Measurements from ENCODE around the gene SNRPA. TPM values are rescaled to one million over a fixed set of nuclear protein-coding genes. Genes with fewer than 3 reads are reported as not detected.

Gene SNRPA
- total and polyA plus RNA-seq, 7 donors, result 21.5 to 43.6 (median 32.1) TPM

DNA sequence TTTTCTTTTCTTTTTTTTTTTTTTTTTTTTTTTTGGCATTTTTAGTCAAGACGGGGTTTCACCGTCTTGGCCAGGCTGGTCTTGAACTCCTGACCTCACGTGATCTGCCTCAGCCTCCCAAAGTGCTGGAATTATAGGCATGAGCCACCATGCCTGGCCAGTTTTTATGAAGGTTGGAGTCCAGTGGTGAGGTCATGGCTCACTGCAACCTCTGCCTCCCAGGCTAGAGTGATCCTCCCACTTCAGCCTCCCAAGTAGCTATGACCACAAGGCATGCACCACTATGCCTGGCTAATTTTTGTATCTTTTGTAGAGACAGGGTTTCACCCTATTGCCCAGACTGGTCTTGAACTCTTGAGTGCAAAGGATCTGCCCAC, 4.2 kb downstream of the SNRPA start:
- H3K36me3 ChIP-seq (ENCODE audit: insufficient read depth in 1 of 2, low read depth in 1 of 2), result peaks cover 0 to 56% of the 10 kb centered on the region in 2 donors
- ATAC-seq (no peak), DNase-seq (no peak)
- intact Hi-C loops (cut with DNase I), result no loop called here
- no peaks in the 10 kb centered on the region for H3K27me3 ChIP-seq (ENCODE audit: insufficient read depth in 3 of 3, low read length in 2 of 3)
- no peak overlapping the region for H3K27ac ChIP-seq
- no peak overlapping the region for H3K4me3 ChIP-seq
- TF ChIP-seq, protein P1, sequence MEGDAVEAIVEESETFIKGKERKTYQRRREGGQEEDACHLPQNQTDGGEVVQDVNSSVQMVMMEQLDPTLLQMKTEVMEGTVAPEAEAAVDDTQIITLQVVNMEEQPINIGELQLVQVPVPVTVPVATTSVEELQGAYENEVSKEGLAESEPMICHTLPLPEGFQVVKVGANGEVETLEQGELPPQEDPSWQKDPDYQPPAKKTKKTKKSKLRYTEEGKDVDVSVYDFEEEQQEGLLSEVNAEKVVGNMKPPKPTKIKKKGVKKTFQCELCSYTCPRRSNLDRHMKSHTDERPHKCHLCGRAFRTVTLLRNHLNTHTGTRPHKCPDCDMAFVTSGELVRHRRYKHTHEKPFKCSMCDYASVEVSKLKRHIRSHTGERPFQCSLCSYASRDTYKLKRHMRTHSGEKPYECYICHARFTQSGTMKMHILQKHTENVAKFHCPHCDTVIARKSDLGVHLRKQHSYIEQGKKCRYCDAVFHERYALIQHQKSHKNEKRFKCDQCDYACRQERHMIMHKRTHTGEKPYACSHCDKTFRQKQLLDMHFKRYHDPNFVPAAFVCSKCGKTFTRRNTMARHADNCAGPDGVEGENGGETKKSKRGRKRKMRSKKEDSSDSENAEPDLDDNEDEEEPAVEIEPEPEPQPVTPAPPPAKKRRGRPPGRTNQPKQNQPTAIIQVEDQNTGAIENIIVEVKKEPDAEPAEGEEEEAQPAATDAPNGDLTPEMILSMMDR (IDR thresholded peaks at IDR 0.05), result no peak
- H3K4me1 ChIP-seq, result peaks cover 15% of the 10 kb centered on the region
- H3K9me3 ChIP-seq, result no peaks in the 10 kb centered on the region
- WGBS, 3 donors, result 88 to 97% (median 94%) methylated on average over 3 of the region's 3 CpGs

DNA sequence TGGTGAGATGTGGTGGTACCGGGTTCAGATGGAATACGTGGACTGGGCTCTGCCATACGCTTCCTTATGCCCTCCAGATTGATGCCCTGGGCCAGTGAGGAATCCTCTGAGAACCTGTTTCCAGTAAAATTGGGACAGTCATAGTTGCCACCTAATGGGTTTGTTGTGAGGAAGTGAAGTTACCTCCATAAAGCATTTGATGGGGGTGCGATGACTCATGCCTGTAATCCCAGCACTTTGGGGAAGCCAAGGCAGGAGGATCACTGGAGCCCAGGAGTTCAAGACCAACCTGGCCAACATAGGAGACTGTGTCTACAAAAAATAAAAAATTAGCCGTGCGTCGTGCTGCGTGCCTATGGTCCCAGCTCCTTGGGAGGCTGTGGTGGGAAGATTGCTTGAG, 4.8 kb downstream of the SNRPA start:
- Histone ChIP-seq H3K4me3 (no peak overlapping the region), H3K36me3 (ENCODE audit: insufficient read depth in 1 of 2, low read depth in 1 of 2) (peaks cover 0 to 62% of the 10 kb centered on the region in 2 donors), H3K27ac (no peak overlapping the region), H3K27me3 (ENCODE audit: insufficient read depth in 3 of 3, low read length in 2 of 3) (no peaks in the 10 kb centered on the region), H3K4me1 (peaks cover 15% of the 10 kb centered on the region), H3K9me3 (no peaks in the 10 kb centered on the region)
- no peak for DNase-seq
- intact Hi-C loops (cut with DNase I), result no loop called here
- TF ChIP-seq, protein P1 (IDR thresholded peaks at IDR 0.05), result no peak
- WGBS, 3 donors, result 96 to 98% (median 98%) methylated on average over 8 of the region's 8 CpGs
- no peak for ATAC-seq

DNA sequence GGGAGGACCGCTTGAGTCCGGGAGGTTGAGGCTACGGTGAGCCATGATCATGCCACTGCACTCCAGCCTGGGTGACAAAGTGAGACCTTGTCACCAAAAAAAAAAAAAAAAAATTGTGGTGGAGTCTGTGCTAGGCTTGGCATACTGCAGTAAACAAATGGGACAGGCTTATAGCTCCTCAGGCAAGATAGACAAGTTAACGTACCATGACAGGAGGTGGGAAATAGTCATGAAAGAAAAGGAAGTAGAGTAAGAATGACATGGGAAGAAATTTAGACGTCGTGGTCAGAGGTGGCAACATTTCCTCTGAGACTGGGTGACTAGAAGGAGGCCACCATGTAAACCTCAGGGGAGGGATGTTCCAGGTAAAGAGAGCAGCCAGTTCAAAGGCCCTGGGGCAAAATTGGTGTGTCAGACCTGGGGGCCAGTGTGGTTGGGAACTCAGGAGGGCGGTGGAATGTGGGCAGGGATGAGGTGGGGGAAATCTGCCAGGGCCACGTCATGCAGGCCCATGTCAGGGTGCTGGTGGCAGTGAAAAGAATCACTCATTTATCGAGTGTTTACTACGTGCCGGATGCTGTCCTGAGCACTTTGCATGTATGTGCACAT, 5.6 kb downstream of the SNRPA start:
- H3K27ac ChIP-seq, result no peak overlapping the region
- H3K9me3 ChIP-seq, result no peaks in the 10 kb centered on the region
- H3K4me3 ChIP-seq, result no peak overlapping the region
- intact Hi-C loops (cut with DNase I), result no loop called here
- H3K36me3 ChIP-seq (ENCODE audit: insufficient read depth in 1 of 2, low read depth in 1 of 2), result peaks cover 0 to 70% of the 10 kb centered on the region in 2 donors
- no peaks in the 10 kb centered on the region for H3K27me3 ChIP-seq (ENCODE audit: insufficient read depth in 3 of 3, low read length in 2 of 3)
- TF ChIP-seq, protein P1 (IDR thresholded peaks at IDR 0.05), result no peak
- DNase-seq, result no peak
- peaks cover 15% of the 10 kb centered on the region for H3K4me1 ChIP-seq
- no peak for ATAC-seq
- 76 to 83% (median 79%) methylated on average over 11 of the region's 11 CpGs for WGBS, 3 donors

DNA sequence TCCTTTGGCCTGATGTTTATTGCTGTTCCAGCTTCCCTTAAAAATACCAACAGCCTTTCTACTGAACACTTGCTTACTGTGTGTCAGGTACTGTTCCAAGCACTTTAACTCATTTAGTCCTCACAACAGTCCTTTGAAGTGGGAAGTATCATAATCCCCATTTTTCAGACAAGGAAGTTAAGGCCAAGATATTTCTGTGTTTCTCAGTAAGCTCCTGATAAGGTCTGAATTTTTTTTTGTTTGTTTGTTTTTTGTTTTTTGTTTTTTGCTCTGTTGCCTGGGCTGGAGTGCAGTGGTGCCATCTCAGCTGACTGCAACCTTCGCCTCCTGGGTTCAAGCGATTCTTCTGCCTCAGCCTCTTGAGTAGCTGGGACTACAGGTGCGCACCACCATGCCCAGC, 7.5 kb downstream of the SNRPA start:
- 96 to 98% (median 98%) methylated on average over 3 of the region's 3 CpGs for WGBS, 3 donors
- DNase-seq (no peak), ATAC-seq (no peak)
- peaks cover 5 to 89% of the 10 kb centered on the region in 2 donors for H3K36me3 ChIP-seq (ENCODE audit: insufficient read depth in 1 of 2, low read depth in 1 of 2)
- no peak overlapping the region for H3K27ac ChIP-seq
- H3K27me3 ChIP-seq (ENCODE audit: insufficient read depth in 3 of 3, low read length in 2 of 3), result no peaks in the 10 kb centered on the region
- H3K4me3 ChIP-seq, result no peak overlapping the region
- peaks cover 3% of the 10 kb centered on the region for H3K4me1 ChIP-seq
- H3K9me3 ChIP-seq, result no peaks in the 10 kb centered on the region
- intact Hi-C loops (cut with DNase I), result no loop called here
- TF ChIP-seq, protein P1 (IDR thresholded peaks at IDR 0.05), result no peak

DNA sequence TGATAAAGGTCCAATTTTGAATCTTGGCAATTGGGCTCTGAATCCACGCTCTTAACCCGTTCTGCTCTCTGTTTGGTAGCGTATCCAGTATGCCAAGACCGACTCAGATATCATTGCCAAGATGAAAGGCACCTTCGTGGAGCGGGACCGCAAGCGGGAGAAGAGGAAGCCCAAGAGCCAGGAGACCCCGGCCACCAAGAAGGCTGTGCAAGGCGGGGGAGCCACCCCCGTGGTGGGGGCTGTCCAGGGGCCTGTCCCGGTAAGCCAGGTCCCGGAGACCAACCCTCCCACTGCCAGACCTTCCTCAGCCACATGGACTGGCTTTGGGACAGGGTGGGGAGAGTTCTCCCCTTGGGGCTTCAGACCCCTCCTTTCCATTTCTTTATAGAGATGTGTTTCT, 8.3 kb downstream of the SNRPA start:
- Histone ChIP-seq H3K4me1 (no peaks in the 10 kb centered on the region), H3K27ac (no peak overlapping the region), H3K9me3 (no peaks in the 10 kb centered on the region), H3K4me3 (no peak overlapping the region), H3K36me3 (ENCODE audit: insufficient read depth in 1 of 2, low read depth in 1 of 2) (peaks cover 5 to 93% of the 10 kb centered on the region in 2 donors), H3K27me3 (ENCODE audit: insufficient read depth in 3 of 3, low read length in 2 of 3) (no peaks in the 10 kb centered on the region)
- TF ChIP-seq, protein P1 (IDR thresholded peaks at IDR 0.05), result no peak
- 82 to 92% (median 87%) methylated on average over 10 to 13 of the region's 13 CpGs for WGBS, 3 donors
- intact Hi-C loops (cut with DNase I), result no loop called here
- ATAC-seq, result no peak
- DNase-seq, result no peak

Data from psoas muscle (tissue), 8 donors.